Endometrial microvascular endothelial cells (primary cell): ENCODE measurements around the gene DKKL1. TPM values are rescaled to one million over a fixed set of nuclear protein-coding genes. Genes with fewer than 3 reads are reported as not detected.
"Not testable (repeated sequence)": the region's sequence is repeated elsewhere in the genome, so short reads cannot be mapped to it uniquely, and the experiment has no call there.

Experiments used
- in situ Hi-C: cut with HindIII; loops from 2 replicates; pipeline ENCODE4 v1.10.0; 2017; ENCODE audit warnings: low sequenced_read_pairs, low pct_unique_long_range_greater_than_20kb; ENCODE audit errors: inconsistent ontology term
- total RNA-seq: library from RNA; depleted of rRNA; stranded (reverse); fragments of >200 nt; gene quantifications from one replicate; pipeline ENCODE4 v1.2.3, GENCODE V29; 2015; ENCODE audit errors: inconsistent ontology term

The DKKL1 gene
- not detected for total RNA-seq

GRCh38 chr19:49363268-49364082 is at the start of gene DKKL1:
Gene DKKL1, plus strand, starts transcription at chr19:49363877. Its CDS starts 122 bp downstream, at chr19:49363999.
- in situ Hi-C loops: no loop called here

GRCh38 chr19:49315111-49315510 is 48.6 kb upstream of the DKKL1 start:
- in situ Hi-C loops: no loop called here

- in situ Hi-C loops: no loop called here
These were observed 47.4 kb upstream of the DKKL1 start for GRCh38 chr19:49316284-49316683.

- in situ Hi-C loops: no loop called here
These were observed 45.4 kb upstream of the DKKL1 start for GRCh38 chr19:49318296-49318695.

- in situ Hi-C loops: no loop called here
These were observed 38.7 kb upstream of the DKKL1 start, which contains the start of gene SLC6A16 for GRCh38 chr19:49324801-49325576. Gene SLC6A16, minus strand, starts transcription at chr19:49325191. Its CDS starts 13,844 bp downstream, at chr19:49311347.

GRCh38 chr19:49325756-49326155 is 37.9 kb upstream of the DKKL1 start:
- in situ Hi-C loops: not testable (repeated sequence)

- in situ Hi-C loops: no loop called here
These were observed 37.4 kb upstream of the DKKL1 start for GRCh38 chr19:49326165-49326704.

- in situ Hi-C loops: no loop called here
These were observed 35.7 kb upstream of the DKKL1 start for GRCh38 chr19:49327878-49328544.

GRCh38 chr19:49328741-49329140 is 34.9 kb upstream of the DKKL1 start:
- in situ Hi-C loops: no loop called here

- in situ Hi-C loops: not testable (repeated sequence)
These were observed 32.5 kb upstream of the DKKL1 start for GRCh38 chr19:49331187-49331586.

- in situ Hi-C loops: no loop called here
These were observed 32.0 kb upstream of the DKKL1 start for GRCh38 chr19:49331616-49332055.

- in situ Hi-C loops: not testable (repeated sequence)
These were observed 30.8 kb upstream of the DKKL1 start for GRCh38 chr19:49332691-49333417.

GRCh38 chr19:49333418-49333805 is 30.3 kb upstream of the DKKL1 start:
- in situ Hi-C loops: no loop called here

GRCh38 chr19:49333811-49334288 is 29.8 kb upstream of the DKKL1 start:
- in situ Hi-C loops: no loop called here

GRCh38 chr19:49335071-49335783 is 28.4 kb upstream of the DKKL1 start, which contains the start of gene CD37:
Gene CD37, plus strand, starts transcription at chr19:49335406. Its CDS starts 135 bp downstream, at chr19:49335541.
- in situ Hi-C loops: no loop called here

- in situ Hi-C loops: no loop called here
These were observed 27.7 kb upstream of the DKKL1 start for GRCh38 chr19:49335784-49336481.
